GM12878 (cell line): Measurements from ENCODE around the gene SEMA4A. TPM values are rescaled to one million over a fixed set of nuclear protein-coding genes. Genes with fewer than 3 reads are reported as not detected.
A peak's percentile ranks its signal among the peaks of the same experiment; 100 is the strongest.

Experiments
- ATAC-seq: fragments of 200-7000 bp; cut with Tn5 transposase; 3 replicates; pipeline ENCODE4 v1.9.1; 2020; ENCODE audit warnings: mild to moderate bottlenecking, moderate library complexity
- BruUV-seq: library from RNA; stranded (reverse); fragments of 400-500 nt; replicated peaks from 2 replicates; lab custom pipeline; 2021; lab: Mats Ljungman, UMichigan
- CTCF ChIA-PET: fragments of 300-600 bp; sonication (Branson Sonifier 250); formaldehyde crosslinking; extraction: SDS; loops from one replicate; lab custom pipeline; 2021; ENCODE audit warnings: inconsistent platforms; lab: Yijun Ruan, JAX
- POLR2A ChIA-PET: fragments of 350-600 bp; formaldehyde crosslinking; extraction: SDS; loops from one replicate; lab custom pipeline; 2021; ENCODE audit warnings: inconsistent platforms; lab: Charles Lee
- RAD21 ChIA-PET: fragments of 300-600 bp; sonication (Branson Sonifier 250); formaldehyde crosslinking; loops from one replicate; lab custom pipeline; 2023; ENCODE audit warnings: antibody characterized with exemption; ENCODE audit not compliant: unreplicated experiment; lab: Charles Lee
- SMC1A ChIA-PET: fragments of 300-600 bp; sonication (Branson Sonifier 250); formaldehyde crosslinking; loops from one replicate; lab custom pipeline; 2023; ENCODE audit not compliant: unreplicated experiment, uncharacterized antibody; lab: Charles Lee
- DNase-seq: peaks from one replicate; pipeline ENCODE4 v3.0.0-alpha.2; 2011; ENCODE audit warnings: low read depth, low spot score
- FAIRE-seq: peaks from 3 replicates; lab custom pipeline; 2011; peaks lifted over from hg19 to GRCh38; lab: Jason Lieb, UNC
- H2AFZ ChIP-seq: 2 replicates; pipeline ENCODE4 v1.6.0; 2011; ENCODE audit warnings: low read depth, low read length, control low read depth; ENCODE audit not compliant: control insufficient read depth
- H3K27ac ChIP-seq: 2 replicates; pipeline ENCODE4 v1.5.1; 2011; ENCODE audit warnings: control low read depth; ENCODE audit not compliant: control insufficient read depth, insufficient read depth
- H3K27me3 ChIP-seq, 2 experiments: replicated peaks in 1 of 2; 2 replicates each; pipeline versions ENCODE4 v1.6.0 to v1.6.1; 2011; ENCODE audit warnings: low read length in 1 of 2; ENCODE audit not compliant: control insufficient read depth in 2 of 2, insufficient read depth in 2 of 2
- H3K36me3 ChIP-seq, 2 experiments: 2 replicates each; pipeline ENCODE4 v1.5.1; 2011; ENCODE audit warnings: low read length in 1 of 2; ENCODE audit not compliant: control insufficient read depth in 2 of 2, insufficient read depth in 2 of 2
- H3K4me1 ChIP-seq: 2 replicates; pipeline ENCODE4 v1.6.1; 2011; ENCODE audit warnings: mild to moderate bottlenecking, low read length, moderate library complexity, mixed read lengths; ENCODE audit not compliant: control insufficient read depth, insufficient read depth
- H3K4me2 ChIP-seq: 2 replicates; pipeline ENCODE4 v1.6.0; 2011; ENCODE audit warnings: control low read depth; ENCODE audit not compliant: control insufficient read depth, insufficient read depth
- H3K4me3 ChIP-seq: fragments of 200-600 bp; sonication (generic); 2 replicates; pipeline ENCODE4 v1.5.1; 2016
- H3K79me2 ChIP-seq: 2 replicates; pipeline ENCODE4 v1.6.0; 2011; ENCODE audit warnings: low read length; ENCODE audit not compliant: control insufficient read depth, insufficient read depth
- H3K9ac ChIP-seq: 2 replicates; pipeline ENCODE4 v1.8.0; 2011; ENCODE audit warnings: low read length, control low read depth, mixed read lengths; ENCODE audit not compliant: control insufficient read depth, insufficient read depth
- H3K9me3 ChIP-seq: replicated peaks from 3 replicates; pipeline ENCODE4 v1.5.1; 2011; ENCODE audit warnings: mild to moderate bottlenecking, low read length; ENCODE audit not compliant: control insufficient read depth, insufficient read depth
- H4K20me1 ChIP-seq: 2 replicates; pipeline ENCODE4 v1.6.0; 2011; ENCODE audit not compliant: control insufficient read depth, insufficient read depth
- NBN ChIP-seq: fragments of 450-650 bp; IDR thresholded peaks from 2 replicates; pipeline ENCODE4 v1.6.1; 2016
- TAF1 ChIP-seq: IDR thresholded peaks from 2 replicates; pipeline ENCODE4 v1.6.1; 2011; ENCODE audit warnings: mild to moderate bottlenecking, low read depth, low read length, borderline replicate concordance
- TBL1XR1 ChIP-seq: IDR thresholded peaks from 2 replicates; pipeline ENCODE4 v1.6.1; 2012; ENCODE audit warnings: low read depth, low read length, improper control_type of control experiment
- USF2 ChIP-seq: IDR thresholded peaks from 2 replicates; pipeline ENCODE4 v1.6.1; 2011; ENCODE audit warnings: low read depth, low read length, improper control_type of control experiment, borderline replicate concordance
- WGBS: methylation state at CpG from one replicate; pipeline ENCODE4 v1.1.6; 2016; ENCODE audit warnings: low lambda C conversion rate; ENCODE audit not compliant: insufficient replicate concordance, insufficient coverage; ENCODE audit errors: missing lambda C conversion rate; 5-methylcytosine and 5-hydroxymethylcytosine counted together
- in situ Hi-C: fragments of 300-500 bp; cut with MboI; formaldehyde crosslinking; loops from 9 replicates; pipeline ENCODE4 v1.14.3; 2018; ENCODE audit warnings: mixed read lengths
- intact Hi-C: fragments of 100-400 bp; cut with micrococcal nuclease; formaldehyde crosslinking; loops from one replicate; pipeline ENCODE4 v1.14.2; 2022; ENCODE audit not compliant: unreplicated experiment
- polyA plus RNA-seq, 11 experiments: library from polyadenylated mRNA; depleted of rRNA in 4 of 11; unstranded in 6 of 11; stranded (reverse) in 5 of 11; fragments of >200 nt; fragmentation: Nextera tagmentation in 4 of 11; fragmentation: Illumina TruSeq in 1 of 11; extraction: Ambion mirVana in 4 of 11; extraction: Trizol in 1 of 11; gene quantifications; 1 replicate in 1 of 11; 2 replicates in 10 of 11; pipeline versions ENCODE4 v1.2.1 to v1.2.3, GENCODE V29; 2011 to 2016; ENCODE audit warnings: inconsistent platforms in 2 of 11, missing spikeins in 2 of 11, low read depth in 1 of 11
- total RNA-seq, 4 experiments: library from RNA; depleted of rRNA in 3 of 4; stranded (reverse); fragments of >200 nt in 3 of 4; fragmentation: Illumina TruSeq in 1 of 4; extraction: Trizol in 1 of 4; gene quantifications; 2 replicates each; pipeline versions ENCODE4 v1.2.1 to v1.2.3, GENCODE V29; 2013 to 2021
- TF ChIP-seq, protein P1 (sequence below): IDR thresholded peaks from 2 replicates; pipeline ENCODE4 v1.6.1; 2012; ENCODE audit warnings: low read depth, low read length, improper control_type of control experiment

SEMA4A gene
- total and polyA plus RNA-seq, 10 of the 15 experiments (the other 5 are each of a cell fraction or from before 2014, with no cell fraction given), result 2.6 to 64.2 (median 32.8) TPM

- no TSS peak for BruUV-seq
- Histone ChIP-seq H3K9me3 (no peaks in the 10 kb centered on the region), H3K9ac (peak overlapping the region; percentile 55), H3K27ac (peak overlapping the region; percentile 94), H2AFZ (0 out of 2 replicates have a peak overlapping the region, but pooled peaks have one; percentile 52), H3K4me2 (peak overlapping the region; percentile 67), H3K4me3 (peak overlapping the region; percentile 30; the same call in 1 of the 2 replicates), H4K20me1 (no peaks in the 10 kb centered on the region), H3K4me1 (peaks cover 61% of the 10 kb centered on the region), H3K27me3 (no peaks in the 10 kb centered on the region), H3K79me2 (peaks cover 75% of the 10 kb centered on the region), H3K36me3 (no peaks in the 10 kb centered on the region; a peak in 1 of 4 replicates)
- no peak for TF ChIP-seq TAF1
- 0 out of 2 replicates have a peak, but pooled peaks have one; percentile 8 for TF ChIP-seq NBN
- TF ChIP-seq TBL1XR1, result no peak
- no peak for TF ChIP-seq USF2
- TF ChIP-seq, protein P1, sequence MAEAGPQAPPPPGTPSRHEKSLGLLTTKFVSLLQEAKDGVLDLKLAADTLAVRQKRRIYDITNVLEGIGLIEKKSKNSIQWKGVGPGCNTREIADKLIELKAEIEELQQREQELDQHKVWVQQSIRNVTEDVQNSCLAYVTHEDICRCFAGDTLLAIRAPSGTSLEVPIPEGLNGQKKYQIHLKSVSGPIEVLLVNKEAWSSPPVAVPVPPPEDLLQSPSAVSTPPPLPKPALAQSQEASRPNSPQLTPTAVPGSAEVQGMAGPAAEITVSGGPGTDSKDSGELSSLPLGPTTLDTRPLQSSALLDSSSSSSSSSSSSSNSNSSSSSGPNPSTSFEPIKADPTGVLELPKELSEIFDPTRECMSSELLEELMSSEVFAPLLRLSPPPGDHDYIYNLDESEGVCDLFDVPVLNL, result no peak
- FAIRE-seq (no peak), ATAC-seq (no peak), DNase-seq (no peak)
- SMC1A ChIA-PET, result interaction anchor here (0.7 to 23.6 kb wide), 6 partner anchors 9 to 104 kb away, joined by 3 to 874 read pairs (median 3); partner anchors contain the start of gene SEMA4A
- intact Hi-C loops (no loop called here), in situ Hi-C loops (no loop called here)
- RAD21 ChIA-PET, result interaction anchor here (1.1 to 22.2 kb wide), 4 partner anchors 7 to 32 kb away, joined by 3 to 695 read pairs (median 54); partner anchors contain the start of gene LMNA
- CTCF ChIA-PET, result interaction anchor here (1.0 to 25.7 kb wide), 6 partner anchors 8 to 197 kb away, joined by 3 to 1294 read pairs (median 4); partner anchors contain the start of genes LMNA and PMF1
- WGBS, result 94% methylated on average over 14 of the region's 14 CpGs
- POLR2A ChIA-PET, result interaction anchor here (0.7 to 12.7 kb wide), 7 partner anchors 8 to 32 kb away, joined by 3 to 128 read pairs (median 8); partner anchors contain the start of gene LMNA
Measured at GRCh38 chr1:156122519-156123355, 30.6 kb upstream of the SEMA4A start.
